Ishikawa (cell line): Measurements from ENCODE around the gene KAT6B.

Experiments
- CEBPB ChIP-seq: IDR thresholded peaks from 2 replicates; pipeline ENCODE4 v1.6.1; 2012
- CREB1 ChIP-seq: IDR thresholded peaks from 2 replicates; pipeline ENCODE4 v1.6.1; 2012; ENCODE audit warnings: low read depth
- EGR1 ChIP-seq: IDR thresholded peaks from 2 replicates; pipeline ENCODE4 v1.6.1; 2012
- EP300 ChIP-seq: IDR thresholded peaks from 2 replicates; pipeline ENCODE4 v1.6.1; 2012; ENCODE audit warnings: borderline replicate concordance
- FOXM1 ChIP-seq: IDR thresholded peaks from 2 replicates; pipeline ENCODE4 v1.6.1; 2012; ENCODE audit warnings: low read depth, borderline replicate concordance
- MAX ChIP-seq: IDR thresholded peaks from 2 replicates; pipeline ENCODE4 v1.6.1; 2012
- NFIC ChIP-seq: IDR thresholded peaks from 2 replicates; pipeline ENCODE4 v1.6.1; 2012
- RAD21 ChIP-seq: IDR thresholded peaks from 2 replicates; pipeline ENCODE4 v1.6.1; 2012; ENCODE audit warnings: low read depth
- REST ChIP-seq: IDR thresholded peaks from 2 replicates; pipeline ENCODE4 v1.6.1; 2012; ENCODE audit warnings: low read depth, mild to moderate bottlenecking
- TAF1 ChIP-seq: IDR thresholded peaks from 2 replicates; pipeline ENCODE4 v1.6.1; 2012; ENCODE audit warnings: low read depth, mild to moderate bottlenecking
- TCF12 ChIP-seq: IDR thresholded peaks from 2 replicates; pipeline ENCODE4 v1.6.1; 2012; ENCODE audit warnings: low read depth
- TEAD4 ChIP-seq: IDR thresholded peaks from 2 replicates; pipeline ENCODE4 v1.6.1; 2012
- USF1 ChIP-seq: IDR thresholded peaks from 2 replicates; pipeline ENCODE4 v1.6.1; 2012
- YY1 ChIP-seq: IDR thresholded peaks from 2 replicates; pipeline ENCODE4 v1.6.1; 2012; ENCODE audit warnings: low read depth
- ZBTB7A ChIP-seq: IDR thresholded peaks from 2 replicates; pipeline ENCODE4 v1.6.1; 2012; ENCODE audit warnings: low read depth

The KAT6B gene

DNA sequence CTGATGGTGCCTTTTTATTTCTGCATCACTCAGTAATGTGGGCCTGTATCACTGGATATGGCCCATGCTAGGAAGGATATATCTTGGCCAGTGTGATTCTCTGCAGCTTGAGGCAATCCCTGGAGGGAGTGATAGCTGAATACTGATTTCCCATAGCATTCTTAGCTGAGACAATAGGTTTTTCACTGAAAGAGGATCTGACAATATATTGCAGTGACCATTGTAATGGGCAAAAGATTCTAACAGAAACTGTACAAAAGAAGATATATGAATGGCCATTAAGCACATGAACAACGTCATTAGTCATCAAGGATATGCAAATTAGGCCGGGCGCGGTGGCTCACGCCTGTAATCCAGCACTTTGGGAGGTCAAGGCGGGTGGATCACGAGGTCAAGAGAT, 117.8 kb downstream of the KAT6B start:
- no peak for TF ChIP-seq EP300

GRCh38 chr10:74947781-74948401, 121.5 kb downstream of the KAT6B start:
- TF ChIP-seq TEAD4 (no peak), EGR1 (no peak), MAX (no peak), CREB1 (no peak), TCF12 (no peak), ZBTB7A (no peak), EP300 (no peak), YY1 (no peak), NFIC (no peak), RAD21 (no peak), FOXM1 (no peak), CEBPB (no peak), USF1 (no peak)

- TF ChIP-seq CEBPB = no peak
- TF ChIP-seq CREB1 = no peak
- TF ChIP-seq USF1 = no peak
- no peak for TF ChIP-seq TAF1
- no peak for TF ChIP-seq MAX
- no peak for TF ChIP-seq TEAD4
- TF ChIP-seq EP300 = no peak
- TF ChIP-seq FOXM1 = no peak
- no peak for TF ChIP-seq YY1
- TF ChIP-seq RAD21 = no peak
- no peak for TF ChIP-seq ZBTB7A
- no peak for TF ChIP-seq REST
- TF ChIP-seq TCF12 = no peak
- no peak for TF ChIP-seq EGR1
- no peak for TF ChIP-seq NFIC
Measured at GRCh38 chr10:74949034-74949832, 122.8 kb downstream of the KAT6B start.

DNA sequence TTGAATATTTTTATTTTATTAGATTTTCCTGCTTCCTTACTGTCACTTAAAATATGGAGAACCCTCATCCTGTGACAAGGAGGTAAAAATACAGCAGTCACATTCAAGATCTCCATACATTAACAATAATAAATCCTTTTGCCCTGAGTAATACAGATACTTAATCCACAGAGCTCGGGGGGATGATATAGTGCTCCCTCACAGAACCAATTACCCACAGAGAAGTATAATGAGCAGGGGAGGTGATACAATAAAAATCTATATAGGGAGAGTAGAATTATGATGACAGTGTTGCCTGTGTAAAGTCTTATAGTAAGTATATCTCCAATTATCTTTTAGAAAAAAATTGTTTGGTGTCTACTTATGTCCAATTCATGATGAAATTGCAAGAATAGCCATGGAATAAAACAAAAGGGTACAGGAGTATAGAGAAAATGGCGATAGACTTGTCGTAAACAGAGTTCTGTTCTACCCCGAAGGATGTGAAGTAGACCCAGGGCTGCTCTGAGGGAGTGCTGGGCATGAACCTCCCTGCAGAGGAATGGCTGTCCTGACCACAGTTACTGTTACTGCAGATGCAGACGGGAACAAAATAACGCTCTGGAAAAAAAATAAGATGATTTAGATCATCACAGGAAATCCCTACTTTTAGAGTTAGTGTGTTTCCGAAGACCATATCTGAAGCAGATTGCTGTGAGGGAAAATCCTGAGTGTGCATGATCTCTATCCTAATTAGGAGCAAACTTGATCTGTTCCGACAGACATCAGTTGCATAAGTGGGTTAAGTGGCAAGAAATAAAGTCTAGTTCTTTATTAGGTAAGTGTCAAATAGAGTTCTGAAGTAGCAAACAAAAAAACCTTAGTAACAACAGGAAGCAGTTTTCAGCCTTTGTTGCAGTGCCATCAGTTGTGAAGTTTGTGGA, 123.7 kb downstream of the KAT6B start:
- no peak for TF ChIP-seq MAX
- no peak for TF ChIP-seq ZBTB7A
- no peak for TF ChIP-seq NFIC
- no peak for TF ChIP-seq TAF1
- no peak for TF ChIP-seq EGR1
- TF ChIP-seq RAD21 = no peak
- no peak for TF ChIP-seq YY1
- no peak for TF ChIP-seq TEAD4
- TF ChIP-seq TCF12 = no peak
- no peak for TF ChIP-seq REST
- no peak for TF ChIP-seq FOXM1
- TF ChIP-seq CREB1 = no peak
- no peak for TF ChIP-seq CEBPB
- no peak for TF ChIP-seq EP300

DNA sequence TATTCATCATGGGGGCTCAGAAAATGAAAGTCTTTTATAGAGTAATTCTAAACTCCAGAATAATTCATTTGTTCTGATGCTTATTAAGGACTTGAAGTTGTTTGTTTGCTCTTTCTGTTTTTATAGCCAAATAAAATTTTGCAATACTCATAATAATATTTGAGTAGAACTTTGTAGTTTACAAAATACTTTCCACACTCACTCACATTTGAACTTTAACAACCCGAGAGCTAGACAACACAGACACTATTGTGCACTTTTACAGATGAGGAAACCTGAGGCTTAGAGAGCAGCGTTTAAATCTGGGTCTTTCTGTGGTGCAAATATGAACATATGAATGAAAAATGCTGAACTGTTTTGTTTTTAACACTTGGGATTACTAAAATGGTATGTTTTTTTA, 126.8 kb downstream of the KAT6B start:
- TF ChIP-seq CEBPB = no peak
- TF ChIP-seq FOXM1 = no peak
- no peak for TF ChIP-seq REST
